Mammary epithelial cell (primary cell): ENCODE data around the gene GATC.

Experiments used
- EZH2 ChIP-seq: IDR thresholded peaks from 2 replicates; pipeline ENCODE4 v1.6.1; 2012; ENCODE audit warnings: low read length, inconsistent platforms, borderline replicate concordance
- TF ChIP-seq, protein P1 (sequence below), 2 donors: IDR thresholded peaks in 1 of 2; conservative IDR thresholded peaks in 1 of 2; 2 replicates each; pipeline ENCODE4 v1.5.1; 2011 to 2012; ENCODE audit warnings: inconsistent platforms in 2 of 2, low read length in 2 of 2, mild to moderate bottlenecking in 2 of 2, control low read depth in 1 of 2, low read depth in 1 of 2; ENCODE audit not compliant: insufficient read depth in 1 of 2; ENCODE audit errors: extremely low read depth in 1 of 2

DNA sequence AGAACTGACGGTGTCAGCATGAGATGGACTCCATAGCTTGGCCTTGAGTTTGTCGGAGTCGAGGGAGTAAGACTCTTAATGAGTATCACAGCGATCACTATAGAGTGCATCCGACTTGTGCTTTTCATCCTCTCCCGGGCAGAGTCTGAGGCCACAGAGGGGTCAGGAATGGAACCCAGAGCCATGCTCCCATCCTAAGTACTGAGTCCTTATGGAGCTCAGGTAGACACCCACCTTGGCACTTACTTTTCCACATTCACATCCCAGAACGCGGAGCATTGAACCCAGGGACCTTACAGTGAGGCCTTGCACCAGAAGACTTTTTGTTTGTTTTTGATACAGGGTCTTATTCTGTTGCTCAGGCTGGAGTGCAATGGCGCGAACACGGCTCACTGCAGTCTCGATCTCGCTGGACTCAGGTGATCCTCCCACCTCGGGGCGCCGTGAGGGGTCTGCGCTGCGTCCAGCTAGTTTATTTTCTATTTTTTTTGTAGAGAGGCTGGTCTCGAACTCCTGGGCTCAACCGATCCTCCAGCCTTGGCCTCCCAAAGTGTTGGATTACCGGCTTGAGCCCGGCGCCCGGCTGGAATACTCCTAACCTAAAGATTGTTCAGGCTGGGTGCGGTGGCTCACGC, 24.0 kb downstream of the GATC start:
- TF ChIP-seq, protein P1, sequence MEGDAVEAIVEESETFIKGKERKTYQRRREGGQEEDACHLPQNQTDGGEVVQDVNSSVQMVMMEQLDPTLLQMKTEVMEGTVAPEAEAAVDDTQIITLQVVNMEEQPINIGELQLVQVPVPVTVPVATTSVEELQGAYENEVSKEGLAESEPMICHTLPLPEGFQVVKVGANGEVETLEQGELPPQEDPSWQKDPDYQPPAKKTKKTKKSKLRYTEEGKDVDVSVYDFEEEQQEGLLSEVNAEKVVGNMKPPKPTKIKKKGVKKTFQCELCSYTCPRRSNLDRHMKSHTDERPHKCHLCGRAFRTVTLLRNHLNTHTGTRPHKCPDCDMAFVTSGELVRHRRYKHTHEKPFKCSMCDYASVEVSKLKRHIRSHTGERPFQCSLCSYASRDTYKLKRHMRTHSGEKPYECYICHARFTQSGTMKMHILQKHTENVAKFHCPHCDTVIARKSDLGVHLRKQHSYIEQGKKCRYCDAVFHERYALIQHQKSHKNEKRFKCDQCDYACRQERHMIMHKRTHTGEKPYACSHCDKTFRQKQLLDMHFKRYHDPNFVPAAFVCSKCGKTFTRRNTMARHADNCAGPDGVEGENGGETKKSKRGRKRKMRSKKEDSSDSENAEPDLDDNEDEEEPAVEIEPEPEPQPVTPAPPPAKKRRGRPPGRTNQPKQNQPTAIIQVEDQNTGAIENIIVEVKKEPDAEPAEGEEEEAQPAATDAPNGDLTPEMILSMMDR (conservative IDR thresholded peaks at IDR 0.05 in 1 of 2, IDR thresholded peaks at IDR 0.05 in 1 of 2; ENCODE audit: extremely low read depth in 1 of 2, insufficient read depth in 1 of 2, low read depth in 1 of 2, low read length in 2 of 2) = no peak
- no peak for TF ChIP-seq EZH2
